Measurements from ENCODE around the gene PRADC1.

- TF ChIP-seq EZH2 (IDR thresholded peaks at IDR 0.05; ENCODE audit: insufficient read depth, poor library complexity, severe bottlenecking) (no peak), EZH2phosphoT487 (IDR thresholded peaks at IDR 0.05; ENCODE audit: insufficient read depth, low read depth) (no peak)
These were observed 21.0 kb downstream of the PRADC1 start for GRCh38 chr2:73212098-73212447.

Data from GM23248 (cell line).